Hepatocyte (in vitro differentiated cells): ENCODE data around the gene REXO1. TPM values are rescaled to one million over a fixed set of nuclear protein-coding genes. Genes with fewer than 3 reads are reported as not detected.

ENCODE experiments used
- DNase-seq: peaks from one replicate; pipeline ENCODE4 v3.0.0-alpha.2; 2016; ENCODE audit warnings: low spot score
- H2AFZ ChIP-seq: fragments of 200-600 bp; sonication (generic); 2 replicates; pipeline ENCODE4 v1.6.0; 2016; ENCODE audit warnings: antibody characterized with exemption, mild to moderate bottlenecking
- H3K27ac ChIP-seq: fragments of 200-600 bp; sonication (generic); 2 replicates; pipeline ENCODE4 v1.5.1; 2016; ENCODE audit warnings: mild to moderate bottlenecking
- H3K27me3 ChIP-seq: fragments of 200-600 bp; sonication (generic); 2 replicates; pipeline ENCODE4 v1.6.1; 2016
- H3K36me3 ChIP-seq: fragments of 200-600 bp; sonication (generic); replicated peaks from 2 replicates; pipeline ENCODE4 v1.5.1; 2016; ENCODE audit warnings: low read depth; ENCODE audit not compliant: insufficient read depth
- H3K4me1 ChIP-seq: fragments of 200-600 bp; sonication (generic); 2 replicates; pipeline ENCODE4 v1.5.1; 2016; ENCODE audit warnings: mild to moderate bottlenecking, moderate library complexity; ENCODE audit not compliant: insufficient read depth
- H3K4me2 ChIP-seq: fragments of 200-600 bp; sonication (generic); 2 replicates; pipeline ENCODE4 v1.6.0; 2016
- H3K4me3 ChIP-seq: fragments of 200-600 bp; sonication (generic); 2 replicates; pipeline ENCODE4 v1.5.1; 2016; ENCODE audit warnings: mild to moderate bottlenecking
- H3K79me2 ChIP-seq: fragments of 200-600 bp; sonication (generic); 2 replicates; pipeline ENCODE4 v1.6.0; 2017; ENCODE audit warnings: mild to moderate bottlenecking
- H3K9me2 ChIP-seq: fragments of 200-600 bp; sonication (generic); replicated peaks from 2 replicates; pipeline ENCODE4 v1.6.0; 2017; ENCODE audit warnings: mild to moderate bottlenecking; ENCODE audit not compliant: insufficient read depth
- H3K9me3 ChIP-seq: fragments of 200-600 bp; sonication (generic); 2 replicates; pipeline ENCODE4 v1.5.1; 2016; ENCODE audit warnings: low read depth, mild to moderate bottlenecking
- H4K20me1 ChIP-seq: fragments of 200-600 bp; sonication (generic); 2 replicates; pipeline ENCODE4 v1.6.0; 2016; ENCODE audit warnings: mild to moderate bottlenecking; ENCODE audit not compliant: insufficient read depth, poor library complexity, severe bottlenecking
- EZH2 ChIP-seq: fragments of 200-600 bp; sonication (generic); IDR thresholded peaks from 2 replicates; pipeline ENCODE4 v1.6.1; 2016; ENCODE audit warnings: antibody characterized with exemption, mild to moderate bottlenecking, borderline replicate concordance
- EZH2phosphoT487 ChIP-seq: fragments of 200-600 bp; sonication (generic); IDR thresholded peaks from one replicate; pipeline ENCODE4 v1.6.1; 2018; ENCODE audit warnings: antibody characterized with exemption, mild to moderate bottlenecking, low read depth, moderate library complexity; ENCODE audit not compliant: unreplicated experiment, severe bottlenecking
- whole genome bisulfite sequencing: methylation state at CpG from one replicate; pipeline ENCODE4 v1.1.6; 2016; ENCODE audit warnings: low lambda C conversion rate; ENCODE audit errors: missing lambda C conversion rate; 5-methylcytosine and 5-hydroxymethylcytosine counted together
- polyA plus RNA-seq: library from polyadenylated mRNA; unstranded; fragments of >200 nt; fragmentation: Nextera tagmentation; extraction: Ambion mirVana; gene quantifications from 2 replicates; pipeline ENCODE4 v1.2.1, GENCODE V29; 2016
- total RNA-seq: library from RNA; depleted of rRNA; stranded (reverse); fragments of >200 nt; gene quantifications from 2 replicates; pipeline ENCODE4 v1.2.3, GENCODE V29; 2014
- TF ChIP-seq, protein P1 (sequence below): fragments of 200-600 bp; sonication (generic); IDR thresholded peaks from 2 replicates; pipeline ENCODE4 v1.5.1; 2016; ENCODE audit warnings: antibody characterized with exemption, mild to moderate bottlenecking; ENCODE audit not compliant: poor library complexity

REXO1 gene
- total and polyA plus RNA-seq, 2 experiments from 2014 or later, result 13.4 to 22.8 TPM

DNA sequence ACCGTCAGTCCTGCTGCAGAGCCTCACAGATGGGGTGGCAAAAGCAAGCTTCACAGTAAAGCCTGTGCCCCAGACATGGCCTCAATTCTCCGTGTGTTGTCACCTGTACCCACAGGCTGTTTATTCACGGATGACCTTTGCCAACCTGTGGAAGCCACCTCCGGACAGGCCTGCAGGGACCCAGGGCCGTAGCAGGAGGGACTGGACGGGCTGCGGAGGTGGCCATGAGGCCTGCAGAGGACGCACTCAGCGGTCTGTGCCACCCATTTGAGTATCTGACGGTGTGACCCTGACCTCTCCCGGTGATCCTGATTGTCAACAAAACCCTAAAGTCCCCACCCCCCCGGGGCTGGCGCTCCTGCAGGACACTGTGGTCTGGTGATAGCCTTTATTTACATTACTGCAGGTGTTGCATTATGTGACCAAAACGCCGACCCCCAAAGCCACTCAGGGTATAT is 22.9 kb upstream of the REXO1 start:
- DNase-seq, result peak; percentile 21
- no peaks in the 10 kb centered on the region for H3K9me3 ChIP-seq
- WGBS, result 59% methylated on average over 15 of the region's 15 CpGs
- H3K4me3 ChIP-seq, result no peak overlapping the region
- TF ChIP-seq EZH2phosphoT487, result no peak
- no peak for TF ChIP-seq EZH2
- TF ChIP-seq, protein P1, sequence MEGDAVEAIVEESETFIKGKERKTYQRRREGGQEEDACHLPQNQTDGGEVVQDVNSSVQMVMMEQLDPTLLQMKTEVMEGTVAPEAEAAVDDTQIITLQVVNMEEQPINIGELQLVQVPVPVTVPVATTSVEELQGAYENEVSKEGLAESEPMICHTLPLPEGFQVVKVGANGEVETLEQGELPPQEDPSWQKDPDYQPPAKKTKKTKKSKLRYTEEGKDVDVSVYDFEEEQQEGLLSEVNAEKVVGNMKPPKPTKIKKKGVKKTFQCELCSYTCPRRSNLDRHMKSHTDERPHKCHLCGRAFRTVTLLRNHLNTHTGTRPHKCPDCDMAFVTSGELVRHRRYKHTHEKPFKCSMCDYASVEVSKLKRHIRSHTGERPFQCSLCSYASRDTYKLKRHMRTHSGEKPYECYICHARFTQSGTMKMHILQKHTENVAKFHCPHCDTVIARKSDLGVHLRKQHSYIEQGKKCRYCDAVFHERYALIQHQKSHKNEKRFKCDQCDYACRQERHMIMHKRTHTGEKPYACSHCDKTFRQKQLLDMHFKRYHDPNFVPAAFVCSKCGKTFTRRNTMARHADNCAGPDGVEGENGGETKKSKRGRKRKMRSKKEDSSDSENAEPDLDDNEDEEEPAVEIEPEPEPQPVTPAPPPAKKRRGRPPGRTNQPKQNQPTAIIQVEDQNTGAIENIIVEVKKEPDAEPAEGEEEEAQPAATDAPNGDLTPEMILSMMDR, result no peak
- H3K36me3 ChIP-seq, result no peaks in the 10 kb centered on the region
- H3K4me2 ChIP-seq, result peak overlapping the region; percentile 11
- no peaks in the 10 kb centered on the region for H3K27me3 ChIP-seq
- H4K20me1 ChIP-seq, result peaks cover 22% of the 10 kb centered on the region
- no peak overlapping the region for H3K27ac ChIP-seq
- no peaks in the 10 kb centered on the region for H3K9me2 ChIP-seq
- H3K79me2 ChIP-seq, result peaks cover 62% of the 10 kb centered on the region
- H3K4me1 ChIP-seq, result peaks cover 20% of the 10 kb centered on the region
- no peak overlapping the region for H2AFZ ChIP-seq

DNA sequence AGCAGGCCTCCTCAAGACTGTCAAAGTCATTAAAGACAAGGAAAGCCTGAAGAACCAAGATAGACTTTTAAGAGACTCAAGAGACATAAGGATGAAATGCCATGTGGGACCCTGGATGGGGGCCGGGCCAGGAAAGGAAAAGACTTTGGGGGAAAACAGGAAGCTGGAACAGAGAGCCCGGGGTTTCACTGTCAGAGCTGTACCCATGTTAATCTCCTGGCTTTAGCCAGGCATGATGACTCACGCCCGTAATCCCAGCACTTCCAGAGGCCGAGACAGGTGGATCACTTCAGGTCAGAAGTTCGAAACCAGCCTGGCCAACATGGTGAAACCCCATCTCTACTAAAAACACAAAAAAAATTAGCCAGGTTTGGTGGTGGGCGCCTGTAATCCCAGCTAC is 20.7 kb upstream of the REXO1 start:
- Histone ChIP-seq H2AFZ (no peak overlapping the region), H3K4me2 (no peak overlapping the region), H3K27ac (no peak overlapping the region), H3K27me3 (no peaks in the 10 kb centered on the region), H3K4me1 (peaks cover 12% of the 10 kb centered on the region), H3K4me3 (no peak overlapping the region), H3K36me3 (no peaks in the 10 kb centered on the region), H3K79me2 (peaks cover 44% of the 10 kb centered on the region), H3K9me3 (no peaks in the 10 kb centered on the region), H4K20me1 (peaks cover 9% of the 10 kb centered on the region), H3K9me2 (no peaks in the 10 kb centered on the region)
- TF ChIP-seq EZH2, result no peak
- no peak for TF ChIP-seq EZH2phosphoT487
- TF ChIP-seq, protein P1, result no peak
- DNase-seq, result no peak
- 79% methylated on average over 7 of the region's 7 CpGs for WGBS

DNA sequence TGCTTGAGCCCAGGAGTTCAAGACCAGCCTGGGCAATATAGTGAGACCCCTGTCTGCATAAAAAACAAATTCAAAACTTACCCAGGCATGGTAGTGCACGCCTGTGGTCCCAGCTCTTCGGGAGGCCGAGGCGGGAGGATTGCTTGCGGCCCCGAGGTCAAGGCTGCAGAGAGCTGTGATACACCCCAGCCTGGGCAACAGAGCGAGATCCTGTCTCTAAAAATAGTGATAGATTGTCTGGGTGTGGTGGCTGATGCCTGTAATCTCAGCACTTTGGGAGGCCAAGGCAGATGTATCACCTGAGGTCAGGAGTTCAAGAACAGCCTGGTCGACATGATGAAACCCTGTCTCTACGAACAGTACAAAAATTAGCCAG is 19.1 kb upstream of the REXO1 start:
- Histone ChIP-seq H2AFZ (no peak overlapping the region), H3K36me3 (no peaks in the 10 kb centered on the region), H3K79me2 (peaks cover 32% of the 10 kb centered on the region), H3K4me1 (peaks cover 4% of the 10 kb centered on the region), H3K27ac (no peak overlapping the region), H3K4me2 (no peak overlapping the region), H3K9me2 (no peaks in the 10 kb centered on the region), H4K20me1 (peaks cover 2% of the 10 kb centered on the region), H3K9me3 (no peaks in the 10 kb centered on the region), H3K4me3 (no peak overlapping the region), H3K27me3 (no peaks in the 10 kb centered on the region)
- 95% methylated on average over 9 of the region's 9 CpGs for WGBS
- no peak for DNase-seq
- TF ChIP-seq, protein P1, result no peak
- TF ChIP-seq EZH2phosphoT487, result no peak
- no peak for TF ChIP-seq EZH2
